ENCODE measurements around the gene PTPN1. TPM values are rescaled to one million over a fixed set of nuclear protein-coding genes. Genes with fewer than 3 reads are reported as not detected.

Gene PTPN1
- total and polyA plus RNA-seq, 10 of the 15 experiments (the other 5 are each of a cell fraction or from before 2014, with no cell fraction given) = 15.9 to 74.7 (median 43.9) TPM

- peak; percentile 53; the same call in 1 of the 2 replicates for TF ChIP-seq NKRF (conservative IDR thresholded peaks at IDR 0.05)
- no peak for TF ChIP-seq KAT2A (conservative IDR thresholded peaks at IDR 0.05; ENCODE audit: control insufficient read depth, low read depth, low read length)
- TF ChIP-seq KLF5 (IDR thresholded peaks at IDR 0.05; ENCODE audit: partially characterized antibody) = no peak
- no peak for TF ChIP-seq SMAD1 (IDR thresholded peaks at IDR 0.05; ENCODE audit: low read depth, partially characterized antibody)
- TF ChIP-seq RBBP5 (conservative IDR thresholded peaks at IDR 0.05) = no peak
- TF ChIP-seq USF1 (IDR thresholded peaks at IDR 0.05; ENCODE audit: borderline replicate concordance, extremely low read length, insufficient read depth, low read depth, low read length) = no peak
- TF ChIP-seq CBX3 (IDR thresholded peaks at IDR 0.05; ENCODE audit: borderline replicate concordance, low read depth) = no peak
- TF ChIP-seq RELB (IDR thresholded peaks at IDR 0.05; ENCODE audit: low read depth) = peak; percentile 80; the same call in 1 of the 2 replicates
- TF ChIP-seq HCFC1 (IDR thresholded peaks at IDR 0.05; ENCODE audit: low read length) = no peak
- TF ChIP-seq SIX5 (IDR thresholded peaks at IDR 0.05; ENCODE audit: low read depth, low read length, severe bottlenecking) = no peak
- no peak for TF ChIP-seq BCLAF1 (IDR thresholded peaks at IDR 0.05)
- no peak for TF ChIP-seq ZBTB11 (CRISPR knock-in tag; IDR thresholded peaks at IDR 0.05)
- TF ChIP-seq HDAC2 (IDR thresholded peaks at IDR 0.05) = no peak
- TF ChIP-seq PAX5 (IDR thresholded peaks at IDR 0.05; ENCODE audit: borderline replicate concordance, low read depth, low read length) = no peak
- no peak for TF ChIP-seq BACH1 (IDR thresholded peaks at IDR 0.05; ENCODE audit: borderline replicate concordance)
- TF ChIP-seq SUZ12 (IDR thresholded peaks at IDR 0.05; ENCODE audit: unreplicated experiment) = no peak
- no peak for TF ChIP-seq MYC (IDR thresholded peaks at IDR 0.05; ENCODE audit: insufficient read depth, insufficient read length, insufficient replicate concordance, low read length, severe bottlenecking)
- no peak for TF ChIP-seq BCL11A (IDR thresholded peaks at IDR 0.05; ENCODE audit: low read depth, low read length)
- TF ChIP-seq ZZZ3 (IDR thresholded peaks at IDR 0.05; ENCODE audit: control insufficient read depth, insufficient read length, low read depth) = no peak
These were observed 18.7 kb downstream of the PTPN1 start (continued) for GRCh38 chr20:50528804-50529351.

All from GM12878 (cell line).